Astrocyte of the cerebellum (primary cell): ENCODE measurements around the gene SPATA31C1.

ENCODE experiments used
- DNase-seq: peaks from one replicate; pipeline ENCODE4 v3.0.0-alpha.2; 2011; ENCODE audit warnings: low read depth
- H3K4me3 ChIP-seq: 2 replicates; pipeline ENCODE4 v1.5.1; 2011; ENCODE audit warnings: mild to moderate bottlenecking, low read depth, low read length, moderate library complexity
- CTCF ChIP-seq: IDR thresholded peaks from 2 replicates; pipeline ENCODE4 v1.5.1; 2012; ENCODE audit warnings: low read length, low read depth, moderate library complexity, mild to moderate bottlenecking; ENCODE audit errors: missing control alignments
- in situ Hi-C: cut with HindIII; loops from 2 replicates; pipeline ENCODE4 v1.10.0; 2017; ENCODE audit warnings: low sequenced_read_pairs

The SPATA31C1 gene

GRCh38 chr9:87880116-87880515 is 37.6 kb upstream of the SPATA31C1 start:
- H3K4me3 ChIP-seq = no peak overlapping the region
- no peak for TF ChIP-seq CTCF
- DNase-seq = no peak
- in situ Hi-C loops = no loop called here

DNA sequence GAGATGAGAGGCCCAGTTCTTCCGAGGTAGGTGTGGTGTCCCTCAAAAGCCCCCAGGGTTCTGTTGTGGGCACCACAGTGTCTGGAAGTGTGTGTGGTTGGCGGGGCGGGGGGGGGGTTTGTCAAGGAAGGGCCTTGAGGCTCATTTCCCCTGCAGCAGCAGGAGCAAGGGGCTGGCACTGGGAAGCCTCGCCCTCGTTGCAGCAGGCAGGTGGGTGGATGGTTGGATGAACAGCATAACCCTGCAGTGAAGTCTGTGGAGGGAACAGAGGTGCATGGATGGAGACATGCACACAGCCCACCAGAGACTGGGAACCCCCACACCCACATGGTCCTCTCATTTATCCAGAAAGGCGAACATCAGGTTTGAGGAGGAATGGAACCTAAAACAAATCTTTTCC is 37.1 kb upstream of the SPATA31C1 start:
- no peak overlapping the region for H3K4me3 ChIP-seq
- DNase-seq = no peak
- TF ChIP-seq CTCF = no peak

GRCh38 chr9:87882627-87883026 is 35.1 kb upstream of the SPATA31C1 start, which contains the start of gene SPATA31E1:
Gene SPATA31E1 (plus strand): TSS chr9:87882877. CDS start chr9:87882892, 15 bp downstream.
- in situ Hi-C loops = no loop called here
- DNase-seq = no peak
- H3K4me3 ChIP-seq = no peak within 1 kb of the TSS
- TF ChIP-seq CTCF = no peak

More for the DNA sequence above, 37.1 kb upstream of the SPATA31C1 start:
- in situ Hi-C loops = no loop called here

- no peak for TF ChIP-seq CTCF
- in situ Hi-C loops = no loop called here
- H3K4me3 ChIP-seq = no peak overlapping the region
- DNase-seq = no peak
Measured at GRCh38 chr9:87883274-87883673, 34.5 kb upstream of the SPATA31C1 start.

DNA sequence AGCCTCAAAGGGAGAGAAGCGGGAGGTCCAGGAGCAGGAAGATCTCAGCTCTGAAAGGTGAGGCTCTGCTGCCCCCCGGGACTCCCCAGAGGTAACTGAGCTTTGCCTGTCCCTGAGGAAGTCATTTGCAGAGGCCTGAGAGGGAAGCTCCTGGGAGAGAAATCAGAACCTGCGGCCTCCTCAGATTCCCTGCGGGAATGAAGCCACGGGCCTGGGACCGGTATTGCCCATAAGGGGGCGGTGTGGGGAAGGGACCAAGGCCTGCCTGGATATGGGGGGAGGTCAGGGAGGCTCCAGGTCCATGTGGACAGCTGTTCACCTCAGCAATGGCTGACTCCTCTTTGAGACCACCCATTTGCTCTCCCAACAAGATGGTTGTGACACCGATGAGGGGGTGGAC is 33.8 kb upstream of the SPATA31C1 start:
- DNase-seq = no peak
- no peak overlapping the region for H3K4me3 ChIP-seq
- TF ChIP-seq CTCF = peak; percentile 13
- in situ Hi-C loops = no loop called here

DNA sequence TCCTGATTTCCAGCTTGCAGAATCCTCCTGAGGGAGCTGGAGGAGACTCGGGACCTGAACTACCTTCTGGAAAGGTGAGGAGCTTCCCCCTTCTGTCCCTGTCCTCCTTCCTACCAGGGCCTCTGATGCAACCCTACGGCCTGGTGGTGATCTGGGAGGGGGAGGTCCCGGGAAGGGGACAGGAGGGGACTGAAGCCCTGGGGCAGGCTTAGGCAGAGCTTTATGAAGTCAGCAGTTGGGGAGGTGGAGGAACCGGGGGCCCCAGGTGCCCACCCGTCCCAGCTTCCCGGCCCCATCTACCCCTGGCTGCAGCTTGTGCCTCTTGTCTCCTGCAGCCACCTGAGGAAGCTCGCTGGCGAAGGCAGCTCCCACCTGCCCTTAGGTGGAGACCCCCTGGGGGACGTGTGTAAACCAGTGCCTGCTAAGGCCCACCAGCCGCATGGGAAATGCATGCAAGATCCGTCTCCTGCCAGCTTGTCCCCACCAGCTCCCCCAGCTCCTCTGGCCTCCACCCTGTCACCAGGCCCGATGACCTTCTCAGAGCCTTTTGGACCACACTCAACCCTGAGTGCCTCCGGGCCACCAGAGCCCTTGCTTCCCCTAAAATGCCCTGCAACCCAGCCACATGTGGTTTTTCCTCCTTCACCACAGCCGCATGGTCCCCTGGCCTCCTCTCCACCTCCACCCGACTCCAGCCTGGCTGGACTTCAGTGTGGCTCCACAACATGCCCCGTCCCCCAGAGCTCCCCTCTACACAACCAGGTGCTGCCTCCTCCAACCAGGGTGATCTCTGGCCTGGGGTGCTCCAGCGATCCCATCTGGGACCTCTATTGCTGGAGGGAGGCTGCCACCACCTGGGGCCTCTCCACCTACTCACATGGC is 32.9 kb upstream of the SPATA31C1 start:
- no peak for TF ChIP-seq CTCF
- no peak overlapping the region for H3K4me3 ChIP-seq
- in situ Hi-C loops = no loop called here
- no peak for DNase-seq
